HCT116 (cell line): ENCODE results near the gene GP9. TPM values are rescaled to one million over a fixed set of nuclear protein-coding genes. Genes with fewer than 3 reads are reported as not detected.

Source experiments
- ATAC-seq: fragments of 200-7000 bp; cut with Tn5 transposase; 2 replicates; pipeline ENCODE4 v1.9.1; 2020; ENCODE audit warnings: mild to moderate bottlenecking, moderate library complexity
- BruUV-seq: library from RNA; stranded (reverse); fragments of 400-500 nt; replicated peaks from 2 replicates; lab custom pipeline; 2021; lab: Mats Ljungman, UMichigan
- CTCF ChIA-PET: fragments of 300-600 bp; sonication (Branson Sonifier 250); formaldehyde crosslinking; loops from one replicate; lab custom pipeline; 2021; ENCODE audit warnings: antibody characterized with exemption; lab: Charles Lee
- POLR2A ChIA-PET: fragments of 300-600, 350-600 bp; sonication (Branson Sonifier 250); formaldehyde crosslinking; loops from one replicate; lab custom pipeline; 2021; ENCODE audit warnings: antibody characterized with exemption; lab: Charles Lee
- RAD21 ChIA-PET, 2 experiments: fragments of 300-600 bp; sonication (Branson Sonifier 250); formaldehyde crosslinking; loops; one replicate each; lab custom pipeline; 2023; ENCODE audit warnings: low total read pairs in 2 of 2; ENCODE audit not compliant: uncharacterized antibody in 2 of 2, unreplicated experiment in 2 of 2, low non-redundant PET in 1 of 2; lab: Charles Lee
- DNase-seq: peaks from one replicate; pipeline ENCODE4 v3.0.0-alpha.2; 2010; ENCODE audit warnings: low read depth, low spot score
- H2AFZ ChIP-seq: fragments of 200-600 bp; shearing (Covaris generic), sonication (generic); 2 replicates; pipeline ENCODE4 v1.6.1; 2017; ENCODE audit warnings: low read depth, mixed run types, mixed read lengths, antibody characterized with exemption, low read length; ENCODE audit not compliant: poor library complexity, severe bottlenecking
- H3K27ac ChIP-seq: 2 replicates; pipeline ENCODE4 v1.5.1; 2012; ENCODE audit warnings: low read depth, low read length
- H3K27me3 ChIP-seq: fragments of 200-600 bp; sonication (generic); 2 replicates; pipeline ENCODE4 v1.6.1; 2016; ENCODE audit warnings: mixed run types, low read length, mixed read lengths; ENCODE audit not compliant: insufficient read depth
- H3K36me3 ChIP-seq, 2 experiments: fragments of 200-500 bp in 1 of 2; fragments of 200-600 bp in 1 of 2; sonication (Bioruptor generic) in 1 of 2; sonication (generic) in 1 of 2; 2 replicates each; pipeline versions ENCODE4 v1.5.1 to v1.6.1; 2014 to 2016; ENCODE audit warnings: low read length in 2 of 2, inconsistent platforms in 1 of 2, mixed read lengths in 1 of 2, mixed run types in 1 of 2; ENCODE audit not compliant: insufficient read depth in 2 of 2, control insufficient read depth in 1 of 2
- H3K4me1 ChIP-seq, 2 experiments: fragments of 200-600 bp in 1 of 2; sonication (generic) in 1 of 2; 2 replicates each; pipeline versions ENCODE4 v1.5.1 to v1.6.1; 2012 to 2017; ENCODE audit warnings: low read length in 2 of 2, inconsistent platforms in 1 of 2, mild to moderate bottlenecking in 1 of 2, mixed read lengths in 1 of 2, mixed run types in 1 of 2, moderate library complexity in 1 of 2; ENCODE audit not compliant: insufficient read depth in 2 of 2, control insufficient read depth in 1 of 2
- H3K4me2 ChIP-seq: fragments of 200-600 bp; sonication (generic); 2 replicates; pipeline ENCODE4 v1.6.1; 2017; ENCODE audit warnings: mixed run types, low read length, mixed read lengths
- H3K4me3 ChIP-seq, 2 experiments: fragments of 200-600 bp in 1 of 2; sonication (generic) in 1 of 2; replicated peaks in 1 of 2; 2 replicates each; pipeline ENCODE4 v1.5.1; 2011 to 2016; ENCODE audit warnings: low read length in 2 of 2, control low read depth in 1 of 2, low read depth in 1 of 2, mild to moderate bottlenecking in 1 of 2, mixed read lengths in 1 of 2, mixed run types in 1 of 2
- H3K79me2 ChIP-seq: fragments of 200-600 bp; sonication (generic); 2 replicates; pipeline ENCODE4 v1.6.1; 2017; ENCODE audit warnings: mild to moderate bottlenecking, mixed run types, low read length, moderate library complexity, mixed read lengths; ENCODE audit not compliant: insufficient read depth
- H3K9ac ChIP-seq: fragments of 200-600 bp; sonication (generic); 2 replicates; pipeline ENCODE4 v1.6.1; 2016; ENCODE audit warnings: low read length, mixed read lengths
- H3K9me2 ChIP-seq: fragments of 200-600 bp; sonication (generic), shearing (Covaris generic); 2 replicates; pipeline ENCODE4 v1.6.1; 2017; ENCODE audit warnings: mixed run types, mild to moderate bottlenecking, moderate library complexity; ENCODE audit not compliant: insufficient read depth
- H3K9me3 ChIP-seq, 2 experiments: fragments of 200-500 bp in 1 of 2; fragments of 200-600 bp in 1 of 2; sonication (Bioruptor generic) in 1 of 2; sonication (generic) in 1 of 2; 2 replicates each; pipeline ENCODE4 v1.6.1; 2014 to 2017; ENCODE audit warnings: low read length in 2 of 2, mixed read lengths in 2 of 2, inconsistent platforms in 1 of 2, low read depth in 1 of 2, mild to moderate bottlenecking in 1 of 2, mixed run types in 1 of 2, moderate library complexity in 1 of 2; ENCODE audit not compliant: control insufficient read depth in 1 of 2, insufficient read depth in 1 of 2
- H4K20me1 ChIP-seq: fragments of 200-600 bp; sonication (generic), shearing (Covaris generic); 2 replicates; pipeline ENCODE4 v1.6.1; 2017; ENCODE audit warnings: mixed run types, mild to moderate bottlenecking, moderate library complexity; ENCODE audit not compliant: insufficient read depth
- ELF1 ChIP-seq: IDR thresholded peaks from 2 replicates; pipeline ENCODE4 v1.6.1; 2012; ENCODE audit warnings: low read depth, borderline replicate concordance
- EZH2phosphoT487 ChIP-seq: fragments of 200-600 bp; IDR thresholded peaks from 2 replicates; pipeline ENCODE4 v1.6.1; 2018; ENCODE audit warnings: antibody characterized with exemption, borderline replicate concordance
- POLR2A ChIP-seq: IDR thresholded peaks from 2 replicates; pipeline ENCODE4 v1.7.0; 2011; ENCODE audit warnings: borderline replicate concordance; ENCODE audit not compliant: insufficient read depth, insufficient read length; ENCODE audit errors: extremely low read depth
- intact Hi-C: fragments of 100-400 bp; cut with micrococcal nuclease; formaldehyde crosslinking; loops from 2 replicates; pipeline ENCODE4 v1.10.0; 2022
- total RNA-seq: library from RNA; stranded (reverse); gene quantifications from one replicate; pipeline ENCODE4 v1.2.1, GENCODE V29; 2021; ENCODE audit not compliant: unreplicated experiment

The GP9 gene
- total RNA-seq, 1 experiment from 2014 or later = not detected

DNA sequence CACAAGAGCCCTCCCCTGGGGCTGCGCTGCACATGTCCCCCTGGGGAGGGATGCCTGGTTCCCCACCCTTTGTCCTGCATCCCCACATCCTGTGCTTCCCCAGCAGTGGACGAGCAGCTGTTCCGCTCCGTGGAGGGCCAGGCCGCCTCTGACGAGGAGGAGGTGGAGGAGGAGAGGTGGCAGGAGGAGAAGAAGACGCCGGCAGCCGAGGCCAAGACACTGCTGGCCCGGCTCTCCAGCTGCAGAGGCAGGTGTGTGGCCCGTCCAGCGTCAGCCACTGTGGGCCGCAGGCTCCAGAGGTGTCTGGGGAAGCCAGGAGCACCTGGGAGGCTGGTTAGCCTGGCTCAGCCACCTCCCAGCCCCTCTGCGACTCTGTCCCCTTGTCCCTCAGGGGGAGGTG is 27.9 kb upstream of the GP9 start:
- H3K27ac ChIP-seq = no peak overlapping the region
- ChIA-PET CTCF (no interaction called here), RAD21 (no interaction called here), POLR2A (no interaction called here)
- H2AFZ ChIP-seq = no peak overlapping the region
- H3K79me2 ChIP-seq = no peaks in the 10 kb centered on the region
- H3K4me1 ChIP-seq = peaks cover 0 to 5% of the 10 kb centered on the region in 2 experiments; a peak in 1 of 4 replicates
- no peak overlapping the region for H3K9ac ChIP-seq
- H3K36me3 ChIP-seq = no peaks in the 10 kb centered on the region
- no peak for DNase-seq
- no peaks in the 10 kb centered on the region for H3K9me3 ChIP-seq
- H4K20me1 ChIP-seq = no peaks in the 10 kb centered on the region
- no peak for ATAC-seq
- H3K4me3 ChIP-seq = no peak overlapping the region
- no peaks in the 10 kb centered on the region for H3K27me3 ChIP-seq
- intact Hi-C loops = no loop called here
- no peaks in the 10 kb centered on the region for H3K9me2 ChIP-seq
- H3K4me2 ChIP-seq = no peak overlapping the region
- no peak for TF ChIP-seq ELF1
- BruUV-seq = no TSS peak

DNA sequence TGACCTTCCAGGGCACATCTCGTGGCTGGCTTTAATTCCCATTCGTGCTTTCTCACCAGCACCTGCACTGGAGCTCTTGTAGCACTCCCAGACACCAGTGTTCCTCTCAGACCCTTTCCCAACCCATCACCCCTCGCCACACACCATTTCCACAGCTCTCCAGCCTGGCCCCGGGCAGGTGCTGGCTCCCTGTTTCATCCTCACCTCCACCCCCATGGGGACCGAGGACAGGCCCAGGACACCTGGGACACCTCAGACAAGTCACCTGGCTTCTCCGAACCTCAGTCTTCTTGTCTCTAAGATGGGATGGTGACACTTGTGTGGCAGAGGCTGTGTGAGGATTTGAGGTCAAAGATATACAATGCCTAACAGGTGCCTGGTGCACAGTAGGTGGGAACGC is 27.4 kb upstream of the GP9 start:
- intact Hi-C loops = no loop called here
- Histone ChIP-seq H4K20me1 (no peaks in the 10 kb centered on the region), H3K27ac (no peak overlapping the region), H3K27me3 (no peaks in the 10 kb centered on the region), H3K4me2 (no peak overlapping the region), H3K79me2 (no peaks in the 10 kb centered on the region), H2AFZ (no peak overlapping the region), H3K36me3 (no peaks in the 10 kb centered on the region), H3K4me1 (peaks cover 0 to 5% of the 10 kb centered on the region in 2 experiments; a peak in 1 of 4 replicates), H3K4me3 (no peak overlapping the region), H3K9me3 (no peaks in the 10 kb centered on the region), H3K9ac (no peak overlapping the region), H3K9me2 (no peaks in the 10 kb centered on the region)
- no peak for ATAC-seq
- TF ChIP-seq EZH2phosphoT487 (no peak), POLR2A (no peak)
- ChIA-PET CTCF (no interaction called here), RAD21 (no interaction called here), POLR2A (no interaction called here)
- DNase-seq = no peak
- no TSS peak for BruUV-seq
